SK-N-SH treated with all-trans-retinoic acid at 6 μM for 48 hours (cell line): Measurements from ENCODE around the gene RGS12.

Experiments
- ARNTL ChIP-seq: fragments of 450-650 bp; formaldehyde crosslinking; IDR thresholded peaks from 2 replicates; pipeline ENCODE4 v1.5.0; 2020; ENCODE audit warnings: low read depth, mild to moderate bottlenecking, moderate library complexity, borderline replicate concordance
- BACH2 ChIP-seq: fragments of 250-450 bp; sonication (Bioruptor Pico); IDR thresholded peaks from 2 replicates; pipeline ENCODE4 v1.9.0; 2021; ENCODE audit warnings: mild to moderate bottlenecking, borderline replicate concordance
- CSDC2 ChIP-seq: fragments of 250-450 bp; sonication (Bioruptor Pico); IDR thresholded peaks from 2 replicates; pipeline ENCODE4 v1.5.0; 2020; ENCODE audit warnings: mild to moderate bottlenecking, moderate library complexity
- CSRNP3 ChIP-seq: fragments of 250-450 bp; sonication (Bioruptor Pico); IDR thresholded peaks from 2 replicates; pipeline ENCODE4 v1.5.1; 2021; ENCODE audit warnings: mild to moderate bottlenecking, moderate library complexity
- ESRRG ChIP-seq: fragments of 250-450 bp; sonication (Bioruptor Pico); IDR thresholded peaks from 2 replicates; pipeline ENCODE4 v1.6.1; 2021; ENCODE audit warnings: mild to moderate bottlenecking
- OSR1 ChIP-seq: fragments of 250-450 bp; sonication (Bioruptor Pico); IDR thresholded peaks from 2 replicates; pipeline ENCODE4 v1.8.0; 2022; ENCODE audit warnings: moderate library complexity, mild to moderate bottlenecking, inconsistent platforms
- PATZ1 ChIP-seq: fragments of 250-450 bp; sonication (Bioruptor Pico); IDR thresholded peaks from 2 replicates; pipeline ENCODE4 v1.8.0; 2020; ENCODE audit warnings: mild to moderate bottlenecking, moderate library complexity, borderline replicate concordance
- PPARA ChIP-seq: fragments of 250-450 bp; sonication (Bioruptor Pico); IDR thresholded peaks from 2 replicates; pipeline ENCODE4 v1.5.0; 2020; ENCODE audit warnings: mild to moderate bottlenecking, borderline replicate concordance
- TOX ChIP-seq: fragments of 250-450 bp; sonication (Bioruptor Pico); IDR thresholded peaks from 2 replicates; pipeline ENCODE4 v1.8.0; 2021; ENCODE audit warnings: mild to moderate bottlenecking, moderate library complexity, borderline replicate concordance
- ZFP30 ChIP-seq: fragments of 450-650 bp; formaldehyde crosslinking; IDR thresholded peaks from 2 replicates; pipeline ENCODE4 v1.5.0; 2022; ENCODE audit warnings: mild to moderate bottlenecking, moderate library complexity
- ZNF565 ChIP-seq: fragments of 450-650 bp; formaldehyde crosslinking; conservative IDR thresholded peaks from 2 replicates; pipeline ENCODE4 v1.5.0; 2020; ENCODE audit warnings: low read depth, mild to moderate bottlenecking, moderate library complexity
- TF ChIP-seq, protein P1 (sequence below): fragments of 250-450 bp; sonication (Bioruptor Pico); IDR thresholded peaks from 2 replicates; pipeline ENCODE4 v1.8.0; 2021; ENCODE audit warnings: low read depth, mild to moderate bottlenecking, moderate library complexity, borderline replicate concordance
- TF ChIP-seq, protein P2 (sequence below): fragments of 250-450 bp; sonication (Bioruptor Pico); IDR thresholded peaks from 2 replicates; pipeline ENCODE4 v1.5.1; 2020; ENCODE audit warnings: low read depth, mild to moderate bottlenecking, moderate library complexity

DNA sequence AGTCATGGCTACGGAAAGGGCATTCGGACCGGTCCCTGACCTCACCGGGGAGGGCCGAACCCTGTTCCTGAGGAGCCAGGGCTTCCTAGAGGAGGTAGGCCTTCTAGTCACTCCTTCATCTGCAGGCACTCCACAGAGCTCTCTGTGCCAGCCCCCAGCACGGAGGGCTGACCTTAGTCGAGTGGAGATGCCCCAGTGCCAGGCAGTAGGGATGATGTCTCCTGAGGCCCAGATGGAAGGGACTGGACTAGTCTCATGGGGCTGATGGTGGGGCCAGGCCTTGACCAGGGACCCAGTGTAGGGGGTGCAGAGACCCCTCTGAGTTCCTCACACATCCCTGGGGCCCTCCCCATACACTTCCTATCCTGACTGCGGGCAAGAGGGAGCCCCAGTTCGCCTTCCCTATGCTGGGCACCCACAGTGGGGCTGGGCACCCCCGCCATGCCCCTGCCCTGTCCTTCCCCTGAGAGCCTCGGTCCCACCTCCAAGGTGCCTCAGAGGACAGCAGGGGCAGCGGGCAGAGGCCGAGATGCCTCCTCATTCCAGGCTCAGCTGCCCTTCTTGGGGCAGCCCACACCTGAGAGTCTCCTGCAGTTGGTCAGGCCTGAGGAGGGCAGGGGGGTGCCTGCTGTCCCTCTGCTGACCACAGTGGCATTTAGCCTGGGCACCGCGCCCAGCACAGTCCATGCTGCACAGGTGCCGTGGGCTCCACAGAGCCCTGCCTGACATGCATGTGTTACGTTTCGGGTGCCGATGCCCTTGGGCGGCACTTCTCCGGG lies 45.2 kb upstream of the RGS12 start:
- TF ChIP-seq ARNTL (no peak), CSRNP3 (CRISPR knock-in tag) (no peak), PATZ1 (CRISPR knock-in tag) (no peak), TOX (no peak), ZFP30 (CRISPR knock-in tag) (no peak), BACH2 (CRISPR knock-in tag) (no peak), CSDC2 (CRISPR knock-in tag) (no peak), PPARA (CRISPR knock-in tag) (no peak), ZNF565 (no peak), ESRRG (CRISPR knock-in tag) (no peak), OSR1 (no peak)
- TF ChIP-seq, protein P1, sequence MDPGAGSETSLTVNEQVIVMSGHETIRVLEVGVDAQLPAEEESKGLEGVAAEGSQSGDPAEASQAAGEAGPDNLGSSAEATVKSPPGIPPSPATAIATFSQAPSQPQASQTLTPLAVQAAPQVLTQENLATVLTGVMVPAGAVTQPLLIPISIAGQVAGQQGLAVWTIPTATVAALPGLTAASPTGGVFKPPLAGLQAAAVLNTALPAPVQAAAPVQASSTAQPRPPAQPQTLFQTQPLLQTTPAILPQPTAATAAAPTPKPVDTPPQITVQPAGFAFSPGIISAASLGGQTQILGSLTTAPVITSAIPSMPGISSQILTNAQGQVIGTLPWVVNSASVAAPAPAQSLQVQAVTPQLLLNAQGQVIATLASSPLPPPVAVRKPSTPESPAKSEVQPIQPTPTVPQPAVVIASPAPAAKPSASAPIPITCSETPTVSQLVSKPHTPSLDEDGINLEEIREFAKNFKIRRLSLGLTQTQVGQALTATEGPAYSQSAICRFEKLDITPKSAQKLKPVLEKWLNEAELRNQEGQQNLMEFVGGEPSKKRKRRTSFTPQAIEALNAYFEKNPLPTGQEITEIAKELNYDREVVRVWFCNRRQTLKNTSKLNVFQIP (CRISPR knock-in tag) = no peak
- TF ChIP-seq, protein P2, sequence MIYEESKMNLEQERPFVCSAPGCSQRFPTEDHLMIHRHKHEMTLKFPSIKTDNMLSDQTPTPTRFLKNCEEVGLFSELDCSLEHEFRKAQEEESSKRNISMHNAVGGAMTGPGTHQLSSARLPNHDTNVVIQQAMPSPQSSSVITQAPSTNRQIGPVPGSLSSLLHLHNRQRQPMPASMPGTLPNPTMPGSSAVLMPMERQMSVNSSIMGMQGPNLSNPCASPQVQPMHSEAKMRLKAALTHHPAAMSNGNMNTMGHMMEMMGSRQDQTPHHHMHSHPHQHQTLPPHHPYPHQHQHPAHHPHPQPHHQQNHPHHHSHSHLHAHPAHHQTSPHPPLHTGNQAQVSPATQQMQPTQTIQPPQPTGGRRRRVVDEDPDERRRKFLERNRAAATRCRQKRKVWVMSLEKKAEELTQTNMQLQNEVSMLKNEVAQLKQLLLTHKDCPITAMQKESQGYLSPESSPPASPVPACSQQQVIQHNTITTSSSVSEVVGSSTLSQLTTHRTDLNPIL = no peak
